ENCODE results near the gene ZNF451.
"Not testable (repeated sequence)": the region's sequence is repeated elsewhere in the genome, so short reads cannot be mapped to it uniquely, and the experiment has no call there.

Gene ZNF451, protein sequence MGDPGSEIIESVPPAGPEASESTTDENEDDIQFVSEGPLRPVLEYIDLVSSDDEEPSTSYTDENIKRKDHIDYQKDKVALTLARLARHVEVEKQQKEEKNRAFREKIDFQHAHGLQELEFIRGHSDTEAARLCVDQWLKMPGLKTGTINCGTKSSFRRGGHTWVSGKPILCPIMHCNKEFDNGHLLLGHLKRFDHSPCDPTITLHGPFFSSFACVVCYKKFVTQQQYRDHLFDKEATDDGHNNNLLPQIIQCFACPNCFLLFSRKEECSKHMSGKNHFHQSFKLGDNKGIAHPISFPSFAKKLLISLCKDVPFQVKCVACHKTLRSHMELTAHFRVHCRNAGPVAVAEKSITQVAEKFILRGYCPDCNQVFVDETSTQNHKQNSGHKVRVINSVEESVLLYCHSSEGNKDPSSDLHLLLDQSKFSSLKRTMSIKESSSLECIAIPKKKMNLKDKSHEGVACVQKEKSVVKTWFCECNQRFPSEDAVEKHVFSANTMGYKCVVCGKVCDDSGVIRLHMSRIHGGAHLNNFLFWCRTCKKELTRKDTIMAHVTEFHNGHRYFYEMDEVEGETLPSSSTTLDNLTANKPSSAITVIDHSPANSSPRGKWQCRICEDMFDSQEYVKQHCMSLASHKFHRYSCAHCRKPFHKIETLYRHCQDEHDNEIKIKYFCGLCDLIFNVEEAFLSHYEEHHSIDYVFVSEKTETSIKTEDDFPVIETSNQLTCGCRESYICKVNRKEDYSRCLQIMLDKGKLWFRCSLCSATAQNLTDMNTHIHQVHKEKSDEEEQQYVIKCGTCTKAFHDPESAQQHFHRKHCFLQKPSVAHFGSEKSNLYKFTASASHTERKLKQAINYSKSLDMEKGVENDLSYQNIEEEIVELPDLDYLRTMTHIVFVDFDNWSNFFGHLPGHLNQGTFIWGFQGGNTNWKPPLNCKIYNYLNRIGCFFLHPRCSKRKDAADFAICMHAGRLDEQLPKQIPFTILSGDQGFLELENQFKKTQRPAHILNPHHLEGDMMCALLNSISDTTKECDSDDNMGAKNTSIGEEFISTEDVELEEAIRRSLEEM

DNA sequence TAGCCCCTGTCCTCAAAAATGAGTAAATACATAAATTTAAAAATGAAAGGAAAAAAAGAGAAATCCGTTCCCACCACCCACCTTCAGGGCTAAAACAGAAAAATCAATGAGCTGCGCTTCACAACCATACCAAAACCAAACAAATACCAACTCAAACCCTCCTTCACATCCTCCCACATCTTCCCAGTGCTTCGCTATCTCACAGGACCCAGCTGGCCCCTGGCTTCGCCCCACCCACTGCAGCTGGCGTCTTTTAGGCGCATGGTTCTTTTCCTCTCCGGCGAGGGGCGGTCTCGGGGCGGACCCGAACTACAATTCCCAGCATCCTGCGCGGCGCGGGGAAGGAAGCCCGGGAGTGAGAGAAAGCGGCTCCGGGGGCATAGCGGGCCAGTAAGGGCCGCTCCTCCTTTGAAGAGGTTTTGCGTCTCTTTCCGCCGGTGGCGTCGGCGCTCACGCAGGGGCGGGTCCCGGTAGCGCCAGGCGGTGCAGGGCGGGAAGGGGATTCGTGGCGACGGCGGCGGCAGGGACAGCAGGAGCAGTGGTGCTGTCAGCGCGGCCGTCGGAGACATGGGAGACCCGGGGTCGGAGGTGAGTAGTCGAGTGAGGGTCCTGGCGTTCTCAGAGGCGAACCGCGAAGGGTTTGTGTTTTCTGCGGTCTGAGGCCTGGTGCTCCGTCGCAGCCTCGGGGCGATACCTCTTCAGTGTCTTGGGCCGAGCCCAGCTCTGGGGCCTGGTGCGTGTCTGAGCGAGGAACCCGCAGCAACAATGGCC lies at the start of gene ZNF451:
Gene ZNF451 (plus strand): TSS at position 502 of the 771 bp plus-strand sequence. CDS start 66 bp downstream, at position 568.
- Mint-ChIP-seq H3K9me3 (ENCODE audit: low read depth) (no peaks in the 10 kb centered on the region), H3K27me3 (no peaks in the 10 kb centered on the region), H3K4me3 (peak within 1 kb of the TSS; percentile 91), H3K4me1 (ENCODE audit: low read depth) (peaks cover 35% of the 10 kb centered on the region), H3K27ac (peak within 1 kb of the TSS; percentile 93), H3K36me3 (peaks cover 11% of the 10 kb centered on the region)

DNA sequence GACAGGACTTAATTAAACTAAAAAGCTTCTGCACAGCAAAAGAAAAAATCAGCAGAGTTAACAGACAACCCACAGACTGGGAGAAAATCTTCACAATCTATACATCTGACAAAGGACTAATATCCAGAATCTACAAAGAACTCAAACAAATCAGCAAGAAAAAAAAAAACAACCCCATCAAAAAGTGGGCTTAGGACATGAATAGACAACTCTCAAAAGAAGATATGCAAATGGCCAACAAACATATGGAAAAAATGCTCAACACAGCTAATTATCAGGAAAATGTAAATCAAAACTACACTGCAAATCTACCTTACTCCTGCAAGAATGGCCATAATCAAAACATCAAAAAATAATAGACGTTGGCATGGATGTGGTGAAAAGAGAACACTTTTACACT lies 45.9 kb upstream of the ZNF451 start:
- H3K27ac Mint-ChIP-seq; H3K9me3 Mint-ChIP-seq (ENCODE audit: low read depth); H3K27me3 Mint-ChIP-seq; H3K36me3 Mint-ChIP-seq; H3K4me3 Mint-ChIP-seq: not testable (repeated sequence)
- H3K4me1 Mint-ChIP-seq (ENCODE audit: low read depth) = peaks cover 20% of the 10 kb centered on the region

DNA sequence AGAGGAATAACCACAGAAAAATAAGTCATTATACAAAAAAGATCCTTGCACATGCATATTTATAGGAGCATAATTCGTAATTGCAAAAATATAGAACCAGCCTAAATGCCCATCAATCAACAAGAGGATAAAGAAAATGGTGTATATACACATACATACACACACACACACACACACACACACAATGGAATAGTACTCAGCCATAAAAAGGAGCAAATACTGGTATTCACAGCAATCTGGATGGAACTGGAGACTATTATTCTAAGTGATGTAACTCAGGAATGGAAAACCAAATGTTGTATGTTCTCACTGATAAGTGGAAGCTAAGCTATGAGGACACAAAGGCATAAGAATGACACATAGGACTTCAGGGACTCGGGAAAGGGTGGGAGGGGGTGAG lies 45.4 kb upstream of the ZNF451 start:
- H3K27ac Mint-ChIP-seq = no peak overlapping the region
- H3K4me1 Mint-ChIP-seq (ENCODE audit: low read depth) = peaks cover 25% of the 10 kb centered on the region
- no peaks in the 10 kb centered on the region for H3K9me3 Mint-ChIP-seq (ENCODE audit: low read depth)
- H3K27me3 Mint-ChIP-seq = peaks cover 7% of the 10 kb centered on the region
- H3K4me3 Mint-ChIP-seq = no peak overlapping the region
- H3K36me3 Mint-ChIP-seq = peaks cover 1% of the 10 kb centered on the region

DNA sequence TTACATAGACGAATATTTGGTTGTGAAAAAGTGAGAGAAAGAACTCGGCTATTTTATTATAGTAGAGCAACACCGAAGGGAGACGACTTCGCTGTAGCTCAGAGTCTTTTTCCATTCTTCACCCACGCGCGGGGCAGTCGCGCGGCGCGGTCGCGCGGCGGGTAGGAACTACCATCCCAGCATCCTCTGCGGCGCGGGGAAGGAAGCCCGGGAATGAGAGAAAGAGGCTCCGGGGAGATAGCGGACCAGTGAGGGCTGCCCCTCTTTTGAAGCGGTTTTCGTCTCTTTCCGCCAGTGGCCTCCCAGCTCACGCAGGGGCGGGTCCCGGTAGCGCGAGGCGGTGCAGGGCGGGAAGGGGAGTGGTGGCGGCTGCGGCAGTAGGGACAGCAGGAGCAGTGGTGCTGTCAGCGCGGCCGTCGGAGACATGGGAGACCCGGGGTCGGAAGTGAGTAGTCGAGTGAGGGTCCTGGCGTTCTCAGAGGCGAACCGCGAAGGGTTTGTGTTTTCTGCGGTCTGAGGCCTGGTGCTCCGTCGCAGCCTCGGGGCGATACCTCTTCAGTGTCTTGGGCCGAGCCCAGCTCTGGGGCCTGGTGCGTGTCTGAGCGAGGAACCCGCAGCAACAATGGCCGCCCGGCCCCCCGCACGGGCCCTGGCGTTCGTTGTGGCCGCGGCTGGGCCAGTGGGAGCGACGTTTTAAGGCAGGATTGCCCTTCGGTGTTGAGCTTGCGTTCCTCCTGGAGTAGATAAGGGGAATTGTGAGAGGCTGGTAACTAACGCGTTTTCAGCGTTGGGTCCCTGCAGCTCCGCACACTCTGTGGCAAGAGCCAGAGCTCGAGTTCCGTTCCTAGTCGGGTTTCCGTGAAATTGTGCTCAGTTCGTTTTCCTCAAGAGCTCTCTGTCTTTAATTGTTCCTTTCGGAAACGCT lies 43.4 kb upstream of the ZNF451 start, which contains the start of gene KIAA1586:
Gene KIAA1586 (plus strand): TSS at position 362 of the 925 bp plus-strand sequence. CDS start 63 bp downstream, at position 425.
- Mint-ChIP-seq H3K4me3 (peak within 1 kb of the TSS; percentile 94), H3K4me1 (ENCODE audit: low read depth) (peaks cover 31% of the 10 kb centered on the region), H3K27ac (peak within 1 kb of the TSS; percentile 89)
- not testable (repeated sequence) for H3K27me3 Mint-ChIP-seq; H3K36me3 Mint-ChIP-seq; H3K9me3 Mint-ChIP-seq (ENCODE audit: low read depth)

DNA sequence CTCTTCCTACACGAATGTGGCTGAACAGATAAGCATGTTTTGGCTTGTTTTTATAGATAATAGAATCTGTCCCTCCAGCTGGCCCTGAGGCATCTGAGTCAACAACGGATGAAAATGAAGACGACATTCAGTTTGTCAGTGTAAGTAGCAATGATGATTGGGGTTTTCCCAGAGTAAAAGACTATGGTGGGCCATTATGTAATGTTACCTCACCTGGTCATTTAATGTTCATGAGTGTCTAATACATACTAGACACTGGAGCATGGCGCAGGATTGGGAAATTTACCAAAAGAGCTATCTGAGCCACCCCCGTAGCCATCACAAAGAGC lies 42.8 kb upstream of the ZNF451 start:
- H3K36me3 Mint-ChIP-seq; H3K4me3 Mint-ChIP-seq; H3K27me3 Mint-ChIP-seq; H3K27ac Mint-ChIP-seq; H3K9me3 Mint-ChIP-seq (ENCODE audit: low read depth): not testable (repeated sequence)
- peaks cover 31% of the 10 kb centered on the region for H3K4me1 Mint-ChIP-seq (ENCODE audit: low read depth)

DNA sequence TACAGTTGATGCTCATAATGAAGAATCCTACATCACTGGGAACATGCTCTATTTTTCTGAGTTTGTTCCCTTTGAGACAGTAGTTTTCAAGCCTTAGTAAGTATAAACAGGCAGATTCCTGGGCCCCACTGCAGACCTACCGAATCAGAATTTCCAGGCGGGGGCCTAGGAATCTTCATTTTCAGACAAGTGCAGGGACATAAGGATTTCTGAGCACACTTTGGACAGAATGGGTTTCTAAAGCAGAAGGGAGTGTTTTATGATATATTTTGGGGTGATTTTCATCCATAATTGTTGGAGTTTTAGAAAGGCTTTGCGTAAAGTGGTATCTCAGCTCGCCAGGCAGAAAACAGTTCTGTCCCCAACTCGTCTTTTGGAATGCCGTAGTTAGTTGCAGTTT lies 42.1 kb upstream of the ZNF451 start:
- H3K9me3 Mint-ChIP-seq (ENCODE audit: low read depth); H3K27me3 Mint-ChIP-seq; H3K36me3 Mint-ChIP-seq: not testable (repeated sequence)
- Mint-ChIP-seq H3K4me1 (ENCODE audit: low read depth) (peaks cover 31% of the 10 kb centered on the region), H3K27ac (peak overlapping the region; percentile 62), H3K4me3 (peak overlapping the region; percentile 78)

DNA sequence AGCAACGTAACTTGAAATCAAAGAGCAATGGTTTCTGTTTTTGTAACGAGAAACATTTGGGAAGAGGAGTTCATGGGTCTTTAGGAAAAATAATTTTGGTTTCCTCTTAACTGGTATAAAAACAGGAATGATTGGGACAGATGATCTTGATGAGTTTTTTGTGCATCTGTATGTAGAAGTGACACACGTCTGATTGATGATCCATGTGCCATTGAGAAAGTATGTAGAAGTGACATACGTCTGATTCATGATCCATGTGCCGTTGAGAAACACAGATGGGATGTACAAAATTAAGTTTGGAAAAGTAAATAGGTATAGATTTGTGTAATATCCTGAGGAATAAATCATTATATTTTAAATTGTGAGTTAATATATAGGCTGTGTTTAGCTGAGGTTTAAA lies 41.4 kb upstream of the ZNF451 start:
- H3K4me3 Mint-ChIP-seq = peak overlapping the region; percentile 78
- H3K27ac Mint-ChIP-seq = no peak overlapping the region
- H3K36me3 Mint-ChIP-seq = peaks cover 5% of the 10 kb centered on the region
- no peaks in the 10 kb centered on the region for H3K9me3 Mint-ChIP-seq (ENCODE audit: low read depth)
- H3K27me3 Mint-ChIP-seq = no peaks in the 10 kb centered on the region
- H3K4me1 Mint-ChIP-seq (ENCODE audit: low read depth) = peaks cover 31% of the 10 kb centered on the region

DNA sequence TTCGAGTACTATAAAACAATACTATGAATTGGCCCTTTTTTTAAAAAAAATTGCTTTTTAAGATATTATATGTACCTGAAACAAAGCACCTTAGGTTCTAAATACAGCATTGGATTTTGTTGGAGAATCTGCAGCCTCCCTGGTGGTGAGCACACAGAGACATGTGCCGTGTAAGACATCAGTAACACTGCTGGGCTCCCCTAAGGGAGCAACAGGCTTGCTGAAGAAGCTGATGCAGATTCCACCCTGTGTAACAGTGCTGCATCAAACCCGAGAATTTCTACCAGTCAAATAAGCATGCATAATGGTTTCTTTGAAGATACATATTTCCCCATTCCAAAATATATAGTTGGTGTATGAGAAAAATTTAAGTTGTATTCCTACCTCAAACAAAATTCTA lies 26.1 kb upstream of the ZNF451 start:
- Mint-ChIP-seq H3K27me3 (no peaks in the 10 kb centered on the region), H3K36me3 (peaks cover 22% of the 10 kb centered on the region), H3K27ac (no peak overlapping the region), H3K9me3 (ENCODE audit: low read depth) (no peaks in the 10 kb centered on the region), H3K4me3 (no peak overlapping the region), H3K4me1 (ENCODE audit: low read depth) (peaks cover 3% of the 10 kb centered on the region)

DNA sequence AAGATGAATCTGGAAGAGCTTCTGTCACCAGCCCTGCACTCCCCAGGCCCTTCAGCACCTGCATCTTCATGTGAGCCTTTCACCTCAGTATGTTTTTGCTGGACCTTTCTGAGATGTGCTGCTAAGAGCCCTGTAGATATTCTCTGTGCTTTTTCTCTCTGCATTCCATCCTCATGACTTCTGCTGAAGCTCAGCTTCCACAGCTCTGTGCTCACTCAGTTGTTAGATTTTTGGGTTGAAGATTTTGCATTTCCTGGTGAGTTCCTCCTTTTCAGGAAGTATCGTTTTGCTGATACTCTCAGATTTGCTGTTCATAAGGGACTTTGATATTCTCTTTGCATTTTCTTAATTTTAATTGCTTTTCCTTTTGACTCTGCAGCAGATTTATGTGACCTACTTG lies 25.2 kb upstream of the ZNF451 start:
- Mint-ChIP-seq H3K4me3 (no peak overlapping the region), H3K4me1 (ENCODE audit: low read depth) (peaks cover 3% of the 10 kb centered on the region), H3K9me3 (ENCODE audit: low read depth) (no peaks in the 10 kb centered on the region), H3K36me3 (peaks cover 18% of the 10 kb centered on the region), H3K27ac (no peak overlapping the region), H3K27me3 (no peaks in the 10 kb centered on the region)

DNA sequence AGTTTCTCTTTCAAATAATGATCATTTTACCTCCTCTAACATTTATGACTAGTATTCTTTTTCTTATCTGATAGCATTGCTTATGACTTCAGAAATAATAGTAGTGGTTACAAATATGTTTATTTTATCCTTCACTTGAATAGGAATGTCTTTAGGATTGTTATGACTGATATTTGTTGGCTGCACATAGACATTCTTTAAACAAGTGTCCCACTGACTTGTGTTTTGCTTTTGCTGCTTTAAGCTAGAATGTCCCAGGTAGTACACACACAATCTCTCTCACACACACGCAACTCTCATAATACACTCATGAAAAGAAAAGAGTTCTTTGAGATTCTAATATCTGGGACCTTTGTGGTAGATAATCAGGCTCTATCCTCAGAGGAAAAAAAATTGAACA lies 21.9 kb upstream of the ZNF451 start:
- Mint-ChIP-seq H3K9me3 (ENCODE audit: low read depth) (no peaks in the 10 kb centered on the region), H3K4me1 (ENCODE audit: low read depth) (peaks cover 3% of the 10 kb centered on the region), H3K27ac (no peak overlapping the region), H3K36me3 (peaks cover 7% of the 10 kb centered on the region), H3K4me3 (no peak overlapping the region), H3K27me3 (no peaks in the 10 kb centered on the region)

DNA sequence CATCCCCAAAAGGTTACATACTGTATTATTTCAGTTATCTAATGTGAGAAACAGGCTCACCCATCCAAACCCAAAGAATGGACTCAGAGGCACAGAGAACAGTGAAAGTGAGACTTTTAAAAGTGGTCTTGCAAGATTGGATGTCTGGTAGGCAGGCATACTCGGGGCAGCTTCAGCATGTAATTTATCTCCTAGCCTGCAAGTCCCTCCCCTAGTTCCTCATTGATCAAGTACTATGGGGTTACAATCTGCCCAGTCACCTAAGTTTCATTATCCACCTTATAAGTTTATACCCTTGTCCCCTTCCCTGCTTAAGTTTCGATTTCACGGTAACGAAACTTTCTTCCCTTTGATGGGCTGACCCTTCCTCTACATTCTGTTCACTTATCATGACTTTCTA lies 20.8 kb upstream of the ZNF451 start:
- Mint-ChIP-seq H3K4me1 (ENCODE audit: low read depth) (peaks cover 3% of the 10 kb centered on the region), H3K36me3 (peaks cover 7% of the 10 kb centered on the region), H3K9me3 (ENCODE audit: low read depth) (no peaks in the 10 kb centered on the region), H3K27me3 (no peaks in the 10 kb centered on the region), H3K4me3 (no peak overlapping the region), H3K27ac (no peak overlapping the region)

DNA sequence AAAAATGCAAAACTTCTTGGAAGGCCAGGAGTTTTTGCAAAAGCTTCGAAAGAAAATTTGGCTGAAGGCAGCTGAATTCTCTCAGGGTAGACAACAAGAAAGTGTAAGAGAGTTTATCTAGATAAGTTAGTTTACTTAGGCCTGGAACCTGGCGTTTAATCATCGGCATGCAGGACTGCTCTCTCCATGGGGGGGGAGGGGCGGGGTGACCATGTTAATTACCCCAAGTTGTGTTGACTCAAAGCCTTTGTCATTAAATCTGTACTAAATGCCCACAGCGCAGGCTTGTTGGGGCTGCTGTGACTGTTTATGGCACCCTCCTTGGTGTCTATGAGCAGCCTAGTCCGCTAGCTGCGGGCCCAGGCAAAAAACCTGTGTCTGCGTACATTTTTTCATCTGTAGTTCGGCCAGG lies 20.1 kb upstream of the ZNF451 start:
- Mint-ChIP-seq H3K27ac (no peak overlapping the region), H3K9me3 (ENCODE audit: low read depth) (no peaks in the 10 kb centered on the region), H3K4me1 (ENCODE audit: low read depth) (peaks cover 1% of the 10 kb centered on the region), H3K36me3 (peaks cover 7% of the 10 kb centered on the region), H3K4me3 (no peak overlapping the region), H3K27me3 (no peaks in the 10 kb centered on the region)

DNA sequence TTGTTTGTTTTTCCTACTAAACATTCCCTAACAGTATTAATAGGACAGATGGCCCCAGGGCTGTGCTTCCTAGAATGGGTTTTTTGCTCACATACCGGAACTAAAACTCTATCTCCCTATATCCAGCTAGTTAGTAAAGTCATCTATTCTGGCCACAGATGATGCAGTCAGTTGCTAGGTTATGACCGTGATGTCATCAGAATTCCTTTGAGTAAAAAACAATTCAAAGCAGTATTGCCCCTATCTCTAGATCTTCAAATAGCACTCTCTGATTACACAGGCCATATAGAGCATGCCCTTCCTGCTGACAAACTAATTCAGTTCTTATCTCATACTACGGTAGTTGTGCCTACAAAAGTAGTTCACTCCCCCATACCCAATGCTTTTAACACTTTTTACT lies 17.9 kb upstream of the ZNF451 start:
- Mint-ChIP-seq H3K4me3 (no peak overlapping the region), H3K27ac (no peak overlapping the region), H3K27me3 (no peaks in the 10 kb centered on the region)

DNA sequence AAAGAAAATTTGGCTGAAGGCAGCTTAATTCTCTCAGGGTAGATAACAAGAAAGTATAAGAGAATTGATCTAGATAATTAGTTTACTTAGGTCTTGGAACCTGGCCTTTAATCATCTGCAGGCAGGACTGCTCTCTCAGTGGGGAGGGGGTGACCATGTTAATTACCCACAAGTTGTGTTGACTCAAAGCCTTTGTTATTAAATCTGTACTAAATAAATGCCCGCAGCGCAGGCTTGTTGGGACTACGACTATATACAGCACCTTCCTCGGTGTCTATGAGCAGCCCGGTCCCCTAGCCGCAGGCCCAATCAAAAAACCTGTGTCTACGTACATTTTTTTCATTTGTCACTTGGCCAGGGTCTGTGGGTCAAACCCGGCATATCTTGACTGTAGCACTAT lies 15.6 kb upstream of the ZNF451 start:
- no peaks in the 10 kb centered on the region for H3K4me1 Mint-ChIP-seq (ENCODE audit: low read depth)
- no peaks in the 10 kb centered on the region for H3K27me3 Mint-ChIP-seq

More for the DNA sequence above, 17.9 kb upstream of the ZNF451 start:
- no peaks in the 10 kb centered on the region for H3K4me1 Mint-ChIP-seq (ENCODE audit: low read depth)
- H3K36me3 Mint-ChIP-seq = peaks cover 3% of the 10 kb centered on the region
- no peaks in the 10 kb centered on the region for H3K9me3 Mint-ChIP-seq (ENCODE audit: low read depth)

More for the DNA sequence above, 15.6 kb upstream of the ZNF451 start:
- Mint-ChIP-seq H3K36me3 (peaks cover 8% of the 10 kb centered on the region), H3K27ac (no peak overlapping the region), H3K9me3 (ENCODE audit: low read depth) (no peaks in the 10 kb centered on the region), H3K4me3 (no peak overlapping the region)

Measured in activated naive CD8-positive, alpha-beta T cell (primary cell).